BLaER1 treated with 17β-estradiol and CSF1 and Interleukin-3, amounts not matched to agents 10 nM and 100 nM (cell line): ENCODE measurements around the gene ROBO2.

ENCODE experiments used
- H3K27ac ChIP-seq, 11 experiments: shearing (Covaris generic); formaldehyde crosslinking; 2 replicates each; pipeline ENCODE4 v1.8.1; 2022
- H3K27me3 ChIP-seq, 11 experiments: shearing (Covaris generic); formaldehyde crosslinking; 2 replicates each; pipeline ENCODE4 v1.8.1; 2022
- H3K36me3 ChIP-seq, 11 experiments: shearing (Covaris generic); formaldehyde crosslinking; 2 replicates each; pipeline ENCODE4 v1.8.1; 2022
- H3K4me1 ChIP-seq, 10 experiments: shearing (Covaris generic); formaldehyde crosslinking; 2 replicates each; pipeline ENCODE4 v1.8.1; 2022
- H3K4me2 ChIP-seq, 11 experiments: shearing (Covaris generic); formaldehyde crosslinking; 2 replicates each; pipeline ENCODE4 v1.8.1; 2022
- H3K4me3 ChIP-seq, 10 experiments: shearing (Covaris generic); formaldehyde crosslinking; 2 replicates each; pipeline ENCODE4 v1.8.1; 2022
- H3K9ac ChIP-seq, 11 experiments: shearing (Covaris generic); formaldehyde crosslinking; 2 replicates each; pipeline ENCODE4 v1.8.1; 2022
- H3K9me3 ChIP-seq, 11 experiments: shearing (Covaris generic); formaldehyde crosslinking; replicated peaks in 1 of 11; 2 replicates each; pipeline ENCODE4 v1.8.1; 2022
- H4K20me1 ChIP-seq, 11 experiments: shearing (Covaris generic); formaldehyde crosslinking; 2 replicates each; pipeline ENCODE4 v1.8.1; 2022
- Cebpa-rat ChIP-seq, 11 experiments: shearing (Covaris generic); IDR thresholded peaks; 2 replicates each; pipeline ENCODE4 v1.8.1; 2022

The ROBO2 gene

DNA sequence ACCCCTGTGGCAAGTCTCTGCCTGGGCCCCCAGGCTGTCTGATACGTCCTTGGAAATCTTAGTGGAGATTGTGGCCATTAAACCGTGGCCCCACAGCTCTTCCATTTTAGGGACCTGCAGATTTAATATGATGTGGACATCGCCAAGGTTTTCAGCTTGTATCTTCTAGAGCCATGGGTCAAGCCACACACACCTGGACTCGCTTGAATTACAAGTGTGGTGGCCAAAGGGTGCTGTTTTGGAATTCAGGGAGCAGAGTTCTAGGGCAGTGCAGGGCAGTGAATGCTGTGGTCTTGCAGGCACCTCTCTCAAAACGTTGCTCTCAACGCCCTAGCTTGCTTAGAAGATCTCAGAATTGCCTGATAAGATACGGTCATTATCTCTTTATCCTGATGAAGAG, 211.2 kb downstream of the ROBO2 start:
- Histone ChIP-seq H3K4me1 (peaks cover 0 to 7% (median 0%) of the 10 kb centered on the region in 10 experiments; a peak in 3 of 20 replicates), H3K27me3 (no peaks in the 10 kb centered on the region), H3K27ac (no peak overlapping the region), H3K9me3 (peaks cover 0 to 5% (median 0%) of the 10 kb centered on the region in 11 experiments; a peak in 2 of 22 replicates), H3K9ac (no peak overlapping the region), H3K36me3 (no peaks in the 10 kb centered on the region), H3K4me3 (no peak overlapping the region), H3K4me2 (no peak overlapping the region), H4K20me1 (no peaks in the 10 kb centered on the region)
- TF ChIP-seq Cebpa-rat (IDR thresholded peaks at IDR 0.05), result no peak

DNA sequence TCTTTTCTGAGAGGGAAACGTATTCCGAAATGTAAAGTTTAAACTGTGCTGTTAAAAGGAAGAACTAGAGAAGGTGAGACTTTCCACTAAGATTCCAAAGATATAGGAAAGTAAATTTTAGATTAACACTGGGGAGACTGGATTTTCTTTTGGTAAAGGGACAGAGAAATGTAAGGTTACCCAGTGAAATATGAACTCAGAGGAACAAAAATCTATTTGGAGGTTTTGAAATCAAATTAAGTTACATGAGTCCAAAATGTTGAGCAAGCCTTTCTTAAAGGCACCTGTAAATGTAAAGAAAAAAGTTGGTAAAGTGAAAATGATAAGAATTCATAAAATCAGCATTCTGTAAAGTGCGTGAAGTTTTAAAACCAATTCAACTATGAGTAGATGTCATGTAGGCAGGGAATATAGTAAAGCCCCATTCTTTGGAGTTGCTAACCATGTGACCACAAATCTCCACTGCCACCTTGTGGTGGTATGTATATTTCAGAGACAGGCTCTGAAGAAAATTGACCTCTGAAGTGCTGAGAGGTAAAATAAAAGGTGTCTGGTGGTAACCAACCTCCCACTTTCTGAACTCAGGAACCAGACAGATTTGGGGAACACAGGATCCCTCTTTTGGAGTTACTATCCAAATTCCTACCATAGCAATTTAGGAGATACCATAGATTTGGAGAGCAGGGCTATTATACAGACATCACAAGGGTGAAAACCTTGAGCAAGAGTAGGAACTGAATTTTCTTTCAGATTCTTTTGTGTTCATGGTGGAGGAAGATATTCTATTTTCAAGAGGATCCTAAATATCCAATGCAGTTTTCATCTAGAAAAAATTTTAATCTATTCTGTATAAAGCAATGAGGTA, 215.3 kb downstream of the ROBO2 start:
- Histone ChIP-seq H3K27ac (no peak overlapping the region), H3K4me2 (peak overlapping the region in 1 of 11 experiments; percentile 3; a peak in 1 of 22 replicates), H3K4me1 (peaks cover 0 to 7% (median 0%) of the 10 kb centered on the region in 10 experiments; a peak in 5 of 20 replicates), H3K9me3 (0 out of 22 replicates have a peak, but pooled peaks cover 0 to 3% (median 0%) of the 10 kb centered on the region in 11 experiments), H3K4me3 (no peak overlapping the region), H3K36me3 (no peaks in the 10 kb centered on the region), H4K20me1 (no peaks in the 10 kb centered on the region), H3K9ac (no peak overlapping the region), H3K27me3 (no peaks in the 10 kb centered on the region)
- no peak for TF ChIP-seq Cebpa-rat (IDR thresholded peaks at IDR 0.05)

DNA sequence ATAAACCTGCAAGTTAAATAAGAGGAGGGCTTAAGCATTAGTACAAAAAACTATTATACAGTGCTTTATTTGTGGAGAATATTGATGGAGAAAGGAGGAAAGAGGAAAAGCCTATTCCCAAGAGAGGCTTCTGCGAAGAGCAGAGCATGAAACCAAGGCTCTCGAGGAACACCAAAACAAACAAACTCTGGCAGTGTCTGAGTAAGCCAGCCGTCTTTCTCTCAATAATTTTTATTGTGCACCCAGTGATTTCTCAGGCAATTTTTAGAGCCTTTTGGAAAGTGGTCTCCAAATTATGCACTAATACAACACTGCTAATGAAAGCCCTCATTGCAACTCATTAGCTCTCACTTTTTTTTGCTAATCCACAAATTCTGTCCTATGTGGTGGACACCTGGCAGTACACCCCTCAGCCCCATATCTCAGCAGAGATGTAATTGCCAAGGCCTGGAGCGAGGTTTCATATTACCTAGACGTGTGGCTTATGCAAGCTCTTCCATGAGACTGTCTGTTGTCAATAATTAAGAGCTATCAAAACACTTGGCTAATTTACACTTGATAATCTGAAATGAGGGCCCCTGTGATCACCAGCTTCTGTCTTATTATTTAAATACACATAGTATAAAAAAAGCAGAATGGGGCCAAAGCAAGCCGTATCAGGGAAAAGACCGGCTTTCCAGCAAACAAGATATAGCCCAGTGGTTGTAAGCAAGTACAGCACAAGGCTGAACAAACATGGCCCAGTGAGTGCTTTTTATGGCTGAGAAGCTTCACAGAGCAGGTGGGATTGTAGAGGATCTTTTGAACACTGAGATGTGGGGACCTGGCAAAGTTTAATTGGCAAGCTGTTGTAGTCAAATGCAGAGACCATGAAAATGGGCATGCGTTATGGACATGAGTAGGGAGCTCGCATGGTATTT, 216.9 kb downstream of the ROBO2 start:
- Histone ChIP-seq H3K4me2 (peak overlapping the region in 3 of 11 experiments; percentile 1 to 20 (median 10); a peak in 2 of 22 replicates), H3K27me3 (no peaks in the 10 kb centered on the region), H3K36me3 (no peaks in the 10 kb centered on the region), H3K27ac (no peak overlapping the region), H3K9ac (no peak overlapping the region), H3K9me3 (no peaks in the 10 kb centered on the region), H3K4me3 (no peak overlapping the region), H4K20me1 (no peaks in the 10 kb centered on the region), H3K4me1 (peaks cover 0 to 7% (median 0%) of the 10 kb centered on the region in 10 experiments; a peak in 5 of 20 replicates)
- no peak for TF ChIP-seq Cebpa-rat (IDR thresholded peaks at IDR 0.05)

DNA sequence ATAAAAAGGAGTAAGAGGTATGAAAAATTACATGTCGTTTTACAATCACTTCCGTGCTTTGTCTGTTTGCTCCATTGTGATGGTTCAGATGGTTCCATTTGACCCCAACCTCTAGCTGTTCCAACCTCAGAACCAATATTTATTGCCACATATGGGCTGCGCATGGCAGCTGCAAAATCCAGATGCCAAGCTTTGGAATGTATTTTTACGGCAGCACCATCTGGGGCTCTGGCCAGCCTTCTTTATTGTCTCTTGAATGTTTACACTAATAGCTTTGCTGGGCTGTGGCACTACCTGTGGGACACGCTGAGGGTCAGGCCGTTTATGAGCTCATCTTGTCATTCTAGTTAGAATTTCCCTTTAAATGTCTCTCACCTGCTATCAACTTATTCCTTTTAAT, 219.8 kb downstream of the ROBO2 start:
- Histone ChIP-seq H3K27ac (no peak overlapping the region), H3K4me2 (no peak overlapping the region), H3K27me3 (no peaks in the 10 kb centered on the region), H3K9ac (no peak overlapping the region), H3K4me3 (no peak overlapping the region), H3K4me1 (peaks cover 0 to 7% (median 0%) of the 10 kb centered on the region in 10 experiments; a peak in 3 of 20 replicates), H4K20me1 (no peaks in the 10 kb centered on the region), H3K9me3 (no peaks in the 10 kb centered on the region), H3K36me3 (no peaks in the 10 kb centered on the region)
- TF ChIP-seq Cebpa-rat (IDR thresholded peaks at IDR 0.05), result no peak

DNA sequence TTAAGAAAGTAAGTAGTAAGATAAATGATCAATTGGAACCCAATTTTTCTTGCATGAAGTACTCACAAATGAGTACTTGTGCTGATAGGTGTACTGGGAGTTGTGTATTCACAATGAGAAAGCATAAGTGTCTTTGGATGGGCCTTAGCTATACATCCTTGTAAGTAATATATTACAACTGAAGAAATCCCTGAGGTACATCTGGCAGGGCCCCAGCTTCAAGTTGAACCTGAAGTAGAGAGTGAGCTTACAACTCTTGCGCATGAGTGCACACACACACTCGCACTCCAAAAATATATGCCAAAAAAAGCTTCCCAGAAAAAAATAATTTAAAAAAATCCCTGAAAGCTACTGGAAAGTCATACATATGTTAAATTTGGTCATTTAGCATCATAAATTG, 222.5 kb downstream of the ROBO2 start:
- H3K27me3 ChIP-seq, result no peaks in the 10 kb centered on the region
- H3K9ac ChIP-seq, result no peak overlapping the region
- no peaks in the 10 kb centered on the region for H3K9me3 ChIP-seq
- no peak for TF ChIP-seq Cebpa-rat (IDR thresholded peaks at IDR 0.05)
- no peaks in the 10 kb centered on the region for H4K20me1 ChIP-seq
- no peak overlapping the region for H3K4me2 ChIP-seq
- no peaks in the 10 kb centered on the region for H3K36me3 ChIP-seq
- no peaks in the 10 kb centered on the region for H3K4me1 ChIP-seq
- H3K27ac ChIP-seq, result no peak overlapping the region
- H3K4me3 ChIP-seq, result no peak overlapping the region

DNA sequence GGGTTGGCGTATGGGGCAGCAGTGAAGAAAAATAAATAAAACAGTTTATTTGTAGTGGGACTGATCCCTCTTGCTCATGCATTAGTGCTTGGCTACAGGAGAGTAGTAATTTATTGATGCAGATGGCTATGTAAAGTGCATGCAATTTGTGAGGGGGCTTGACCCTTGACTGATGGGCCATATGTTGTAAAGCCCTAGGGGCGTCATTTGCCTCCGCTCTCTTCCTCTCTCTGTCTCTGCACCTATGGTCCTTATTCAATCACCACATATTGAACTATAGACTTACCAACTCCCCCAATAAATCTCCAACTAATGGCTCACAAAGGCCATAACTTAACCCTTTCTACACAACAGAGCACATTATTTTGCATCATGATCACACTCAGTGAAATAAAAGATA, 227.7 kb downstream of the ROBO2 start:
- no peak for TF ChIP-seq Cebpa-rat (IDR thresholded peaks at IDR 0.05)
- Histone ChIP-seq H3K9me3 (no peaks in the 10 kb centered on the region), H3K4me3 (no peak overlapping the region), H3K36me3 (no peaks in the 10 kb centered on the region), H3K27me3 (no peaks in the 10 kb centered on the region), H3K27ac (no peak overlapping the region), H3K4me1 (no peaks in the 10 kb centered on the region), H4K20me1 (no peaks in the 10 kb centered on the region), H3K9ac (no peak overlapping the region), H3K4me2 (no peak overlapping the region)

DNA sequence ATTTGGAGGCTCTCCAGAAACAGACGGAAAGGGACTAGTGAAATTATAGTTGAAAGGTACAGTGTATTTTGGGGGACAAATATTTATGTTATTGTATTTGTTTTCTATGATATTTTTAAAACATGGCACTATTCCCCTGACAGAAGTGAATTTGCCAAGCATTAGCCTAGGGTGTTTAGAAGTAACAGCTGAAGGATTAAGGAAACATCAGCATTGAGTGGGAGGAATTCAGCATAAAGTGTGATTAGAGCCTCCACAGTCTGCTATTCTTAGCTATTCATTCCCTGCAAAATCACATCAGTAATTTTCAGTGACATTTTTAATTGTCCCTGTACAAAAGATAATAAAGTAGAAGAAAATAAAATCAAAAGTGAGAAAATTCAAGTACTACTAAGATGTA, 231.4 kb downstream of the ROBO2 start:
- no peaks in the 10 kb centered on the region for H3K9me3 ChIP-seq
- H3K4me1 ChIP-seq, result no peaks in the 10 kb centered on the region
- H3K4me3 ChIP-seq, result no peak overlapping the region
- no peak overlapping the region for H3K9ac ChIP-seq
- no peak for TF ChIP-seq Cebpa-rat (IDR thresholded peaks at IDR 0.05)
- H4K20me1 ChIP-seq, result no peaks in the 10 kb centered on the region
- H3K27me3 ChIP-seq, result no peaks in the 10 kb centered on the region
- H3K4me2 ChIP-seq, result no peak overlapping the region
- H3K36me3 ChIP-seq, result no peaks in the 10 kb centered on the region
- no peak overlapping the region for H3K27ac ChIP-seq

DNA sequence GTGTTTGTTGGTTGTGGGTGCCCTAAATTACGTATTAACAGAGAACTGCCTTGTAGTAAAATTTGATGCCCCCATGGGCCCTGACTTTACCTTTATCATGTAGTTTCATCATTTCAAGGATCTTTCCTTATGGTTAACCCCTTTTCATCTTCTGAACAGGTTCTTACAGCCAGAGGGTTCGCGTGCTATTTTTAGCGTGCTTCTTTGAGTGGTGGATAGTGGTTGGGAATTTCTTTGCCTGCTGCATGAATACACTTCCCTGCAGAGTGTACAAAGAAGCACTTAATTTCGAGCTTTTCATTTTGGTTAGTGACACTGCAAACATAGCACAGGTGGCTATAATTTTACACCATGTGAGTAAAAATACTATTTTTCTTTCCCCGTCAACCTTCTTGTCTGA, 231.8 kb downstream of the ROBO2 start:
- Histone ChIP-seq H3K4me2 (no peak overlapping the region), H3K9me3 (no peaks in the 10 kb centered on the region), H3K4me1 (no peaks in the 10 kb centered on the region), H3K36me3 (no peaks in the 10 kb centered on the region), H3K27me3 (no peaks in the 10 kb centered on the region), H3K9ac (no peak overlapping the region), H3K4me3 (no peak overlapping the region), H3K27ac (no peak overlapping the region), H4K20me1 (no peaks in the 10 kb centered on the region)
- TF ChIP-seq Cebpa-rat (IDR thresholded peaks at IDR 0.05), result no peak

DNA sequence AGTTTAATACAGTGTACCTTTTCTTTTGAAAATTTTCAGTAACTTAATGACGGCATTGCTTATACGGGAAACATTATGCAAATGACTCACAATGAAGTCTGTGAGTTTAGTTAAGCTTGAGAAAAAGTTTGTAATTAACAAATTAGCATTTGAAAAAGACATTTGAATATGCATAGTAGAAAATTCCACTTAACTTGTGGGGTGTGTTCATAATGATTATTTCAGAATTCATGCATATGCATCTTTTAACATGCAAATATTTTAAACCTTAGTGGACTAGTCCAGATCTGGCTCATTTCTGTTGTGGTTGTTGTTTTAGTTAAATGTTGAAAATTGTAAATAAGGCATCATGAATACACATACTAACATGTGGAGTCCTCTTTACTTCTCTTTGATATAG, 239.4 kb downstream of the ROBO2 start:
- H3K4me1 ChIP-seq, result peaks cover 0 to 15% (median 6%) of the 10 kb centered on the region in 10 experiments; a peak in 8 of 20 replicates
- no peaks in the 10 kb centered on the region for H3K27me3 ChIP-seq
- no peak overlapping the region for H3K4me2 ChIP-seq
- no peaks in the 10 kb centered on the region; a peak in 1 of 22 replicates for H3K9me3 ChIP-seq
- no peaks in the 10 kb centered on the region for H4K20me1 ChIP-seq
- no peak overlapping the region for H3K27ac ChIP-seq
- no peak for TF ChIP-seq Cebpa-rat (IDR thresholded peaks at IDR 0.05)
- H3K36me3 ChIP-seq, result no peaks in the 10 kb centered on the region
- H3K9ac ChIP-seq, result no peak overlapping the region
- H3K4me3 ChIP-seq, result no peak overlapping the region
